GM12878 (cell line): ENCODE measurements around the gene FAM114A2.

ENCODE experiments used
- BRCA1 ChIP-seq: IDR thresholded peaks from 2 replicates; pipeline ENCODE4 v1.6.1; 2011; ENCODE audit warnings: low read depth, low read length, improper control_type of control experiment
- EZH2 ChIP-seq: IDR thresholded peaks from 2 replicates; pipeline ENCODE4 v1.6.1; 2012; ENCODE audit warnings: low read depth, mild to moderate bottlenecking, control low read depth, inconsistent platforms, low read length, borderline replicate concordance; ENCODE audit not compliant: control insufficient read depth

- TF ChIP-seq EZH2 (no peak), BRCA1 (no peak)
These were observed 4.1 kb upstream of the FAM114A2 start for GRCh38 chr5:154042766-154043165.
